LNCaP clone FGC (cell line): Measurements from ENCODE around the gene FAM117B.

ENCODE experiments used
- DNase-seq: peaks from one replicate; pipeline ENCODE4 v3.0.0-alpha.2; 2011; ENCODE audit warnings: low read depth
- H3K4me3 ChIP-seq: 2 replicates; pipeline ENCODE4 v1.5.1; 2011; ENCODE audit warnings: mild to moderate bottlenecking, low read depth, low read length, control low read depth
- CTCF ChIP-seq: IDR thresholded peaks from 2 replicates; pipeline ENCODE4 v1.5.1; 2012; ENCODE audit warnings: mild to moderate bottlenecking; ENCODE audit not compliant: control insufficient read depth, insufficient read depth; ENCODE audit errors: extremely low read depth

The FAM117B gene

GRCh38 chr2:202769201-202769600 lies 134.4 kb downstream of the FAM117B start:
- TF ChIP-seq CTCF = no peak
- no peak overlapping the region for H3K4me3 ChIP-seq
- DNase-seq = no peak

- no peak overlapping the region for H3K4me3 ChIP-seq
- no peak for DNase-seq
- TF ChIP-seq CTCF = no peak
Measured at GRCh38 chr2:202771336-202771735, 136.6 kb downstream of the FAM117B start.

GRCh38 chr2:202771741-202772460 lies 137.1 kb downstream of the FAM117B start:
- TF ChIP-seq CTCF = no peak
- no peak overlapping the region for H3K4me3 ChIP-seq
- peak; percentile 72 for DNase-seq

GRCh38 chr2:202773301-202773973 lies 138.7 kb downstream of the FAM117B start:
- no peak for TF ChIP-seq CTCF
- no peak for DNase-seq
- H3K4me3 ChIP-seq = no peak overlapping the region

GRCh38 chr2:202774104-202774503 lies 139.3 kb downstream of the FAM117B start:
- DNase-seq = no peak
- TF ChIP-seq CTCF = no peak
- H3K4me3 ChIP-seq = no peak overlapping the region

GRCh38 chr2:202778217-202778616 lies 143.4 kb downstream of the FAM117B start:
- H3K4me3 ChIP-seq = no peak overlapping the region
- no peak for TF ChIP-seq CTCF
- DNase-seq = no peak
